Endothelial cell of umbilical vein (primary cell): ENCODE measurements around the gene CACNA1B. TPM values are rescaled to one million over a fixed set of nuclear protein-coding genes. Genes with fewer than 3 reads are reported as not detected.

ENCODE experiments used
- BruUV-seq: library from RNA; stranded (reverse); fragments of 400-500 nt; replicated peaks from 2 replicates; lab custom pipeline; 2021; lab: Mats Ljungman, UMichigan
- CTCF ChIA-PET: fragments of 300-600, 350-600 bp; sonication (Branson Sonifier 250); formaldehyde crosslinking; loops from one replicate; lab custom pipeline; 2021; ENCODE audit warnings: antibody characterized with exemption, inconsistent platforms; lab: Charles Lee
- POLR2A ChIA-PET: fragments of 300-600, 350-600 bp; sonication (Branson Sonifier 250); formaldehyde crosslinking; loops from one replicate; lab custom pipeline; 2021; ENCODE audit warnings: antibody characterized with exemption, inconsistent platforms; lab: Charles Lee
- DNase-seq: peaks from one replicate; pipeline ENCODE4 v3.0.0-alpha.2; 2011; ENCODE audit warnings: low read depth, low spot score
- FAIRE-seq: peaks from 2 replicates; lab custom pipeline; 2011; peaks lifted over from hg19 to GRCh38; lab: Jason Lieb, UNC
- H2AFZ ChIP-seq: 2 replicates; pipeline ENCODE4 v1.6.0; 2012; ENCODE audit warnings: low read depth, low read length, control low read depth, inconsistent platforms
- H3K27ac ChIP-seq: 2 replicates; pipeline ENCODE4 v1.5.1; 2011; ENCODE audit warnings: low read depth, mild to moderate bottlenecking, control low read depth, low read length, moderate library complexity; ENCODE audit not compliant: insufficient read depth
- H3K27me3 ChIP-seq, 2 experiments: 2 replicates each; pipeline versions ENCODE4 v1.6.0 to v1.6.1; 2011; ENCODE audit warnings: low read length in 2 of 2, mixed read lengths in 1 of 2; ENCODE audit not compliant: control insufficient read depth in 2 of 2, insufficient read depth in 2 of 2
- H3K36me3 ChIP-seq, 2 experiments: 2 replicates in 1 of 2; 3 replicates in 1 of 2; pipeline ENCODE4 v1.5.1; 2011; ENCODE audit warnings: low read length in 2 of 2, mild to moderate bottlenecking in 1 of 2, moderate library complexity in 1 of 2; ENCODE audit not compliant: control insufficient read depth in 2 of 2, insufficient read depth in 2 of 2; ENCODE audit errors: extremely low read depth in 1 of 2
- H3K4me1 ChIP-seq: 3 replicates; pipeline ENCODE4 v1.5.1; 2011; ENCODE audit warnings: mild to moderate bottlenecking, low read length; ENCODE audit not compliant: control insufficient read depth, insufficient read depth; ENCODE audit errors: extremely low read depth
- H3K4me2 ChIP-seq: 2 replicates; pipeline ENCODE4 v1.6.1; 2011; ENCODE audit warnings: low read length, control low read depth, mixed read lengths; ENCODE audit not compliant: insufficient read depth
- H3K4me3 ChIP-seq, 3 experiments: fragments of 200-600 bp in 1 of 3; sonication (generic), shearing (Covaris generic) in 1 of 3; replicated peaks in 1 of 3; 2 replicates each; pipeline ENCODE4 v1.5.1; 2011 to 2016; ENCODE audit warnings: control low read depth in 3 of 3, low read length in 3 of 3, mild to moderate bottlenecking in 2 of 3, inconsistent platforms in 1 of 3, low read depth in 1 of 3, moderate library complexity in 1 of 3; ENCODE audit not compliant: insufficient read depth in 1 of 3
- H3K79me2 ChIP-seq: 2 replicates; pipeline ENCODE4 v1.6.0; 2012; ENCODE audit warnings: low read length, inconsistent platforms; ENCODE audit not compliant: control insufficient read depth, insufficient read depth
- H3K9ac ChIP-seq: replicated peaks from 2 replicates; pipeline ENCODE3; 2011; ENCODE audit warnings: low read length, control low read depth; ENCODE audit not compliant: insufficient read depth; ENCODE audit errors: extremely low read depth
- H3K9me1 ChIP-seq: replicated peaks from 3 replicates; pipeline ENCODE4 v1.6.0; 2011; ENCODE audit warnings: mild to moderate bottlenecking, low read length; ENCODE audit not compliant: control insufficient read depth, insufficient read depth; ENCODE audit errors: extremely low read depth
- H3K9me3 ChIP-seq: replicated peaks from 2 replicates; pipeline ENCODE4 v1.5.1; 2012; ENCODE audit warnings: low read length, inconsistent platforms; ENCODE audit not compliant: control insufficient read depth, insufficient read depth
- H4K20me1 ChIP-seq: replicated peaks from 2 replicates; pipeline ENCODE3; 2011; ENCODE audit warnings: mild to moderate bottlenecking, low read length; ENCODE audit not compliant: control insufficient read depth, insufficient read depth; ENCODE audit errors: extremely low read depth
- EZH2 ChIP-seq: IDR thresholded peaks from 2 replicates; pipeline ENCODE4 v1.6.1; 2012; ENCODE audit warnings: borderline replicate concordance, low read depth, mild to moderate bottlenecking, moderate library complexity, low read length, inconsistent platforms; ENCODE audit not compliant: severe bottlenecking
- FOS ChIP-seq: IDR thresholded peaks from 2 replicates; pipeline ENCODE4 v1.6.1; 2011; ENCODE audit warnings: mild to moderate bottlenecking, low read length, moderate library complexity, borderline replicate concordance; ENCODE audit not compliant: insufficient read depth
- GATA2 ChIP-seq: IDR thresholded peaks from 2 replicates; pipeline ENCODE4 v1.7.0; 2011; ENCODE audit warnings: low read depth, mild to moderate bottlenecking, moderate library complexity, mixed read lengths, low read length; ENCODE audit not compliant: insufficient read length, insufficient read depth
- JUN ChIP-seq: IDR thresholded peaks from 2 replicates; pipeline ENCODE4 v1.6.1; 2011; ENCODE audit warnings: borderline replicate concordance, low read depth; ENCODE audit not compliant: insufficient read length, insufficient read depth
- MYC ChIP-seq: IDR thresholded peaks from one replicate; pipeline ENCODE4 v1.6.1; 2011; ENCODE audit warnings: mild to moderate bottlenecking, low read depth, low read length
- POLR2A ChIP-seq: IDR thresholded peaks from 2 replicates; pipeline ENCODE4 v1.6.1; 2012; ENCODE audit warnings: low read depth, mild to moderate bottlenecking, control low read depth, low read length
- POLR2AphosphoS5 ChIP-seq: IDR thresholded peaks from 2 replicates; pipeline ENCODE4 v1.6.1; 2012; ENCODE audit warnings: low read depth, mild to moderate bottlenecking, control low read depth, low read length, moderate library complexity; ENCODE audit not compliant: insufficient read depth
- dilution Hi-C: fragments of 300-500 bp; cut with MboI; formaldehyde crosslinking; loops from one replicate; pipeline ENCODE4 v1.15.0; 2019; ENCODE audit warnings: low sequenced_read_pairs; ENCODE audit not compliant: extremely low pct_ligation_motif_present
- intact Hi-C: fragments of 100-400 bp; cut with micrococcal nuclease; formaldehyde crosslinking; loops from one replicate; pipeline ENCODE4 v1.10.0; 2022
- polyA plus RNA-seq, 4 experiments: library from polyadenylated mRNA; depleted of rRNA in 3 of 4; stranded (reverse) in 3 of 4; unstranded in 1 of 4; fragments of >200 nt; gene quantifications; 2 replicates each; pipeline versions ENCODE4 v1.2.1 to v1.2.3, GENCODE V29; 2011 to 2012; ENCODE audit warnings: missing spikeins in 1 of 4
- total RNA-seq: library from RNA; stranded (reverse); gene quantifications from 2 replicates; pipeline ENCODE4 v1.2.3, GENCODE V29; 2021
- TF ChIP-seq, protein P1 (sequence below), 2 donors: IDR thresholded peaks; 1 replicate in 1 of 2; 2 replicates in 1 of 2; pipeline ENCODE4 v1.5.1; 2011; ENCODE audit warnings: low read length in 2 of 2, mild to moderate bottlenecking in 2 of 2, moderate library complexity in 2 of 2, control low read depth in 1 of 2, inconsistent platforms in 1 of 2, low read depth in 1 of 2; ENCODE audit not compliant: insufficient read depth in 1 of 2; ENCODE audit errors: extremely low read depth in 1 of 2
- TF ChIP-seq, protein P2 (sequence below): IDR thresholded peaks from 2 replicates; pipeline ENCODE4 v1.6.1; 2011; ENCODE audit not compliant: insufficient read depth, insufficient read length

CACNA1B gene
- total and polyA plus RNA-seq, 2 donors (not counting 3 experiments of a cell fraction or from before 2014, with no cell fraction given) = 0.11 to 0.41 TPM

DNA sequence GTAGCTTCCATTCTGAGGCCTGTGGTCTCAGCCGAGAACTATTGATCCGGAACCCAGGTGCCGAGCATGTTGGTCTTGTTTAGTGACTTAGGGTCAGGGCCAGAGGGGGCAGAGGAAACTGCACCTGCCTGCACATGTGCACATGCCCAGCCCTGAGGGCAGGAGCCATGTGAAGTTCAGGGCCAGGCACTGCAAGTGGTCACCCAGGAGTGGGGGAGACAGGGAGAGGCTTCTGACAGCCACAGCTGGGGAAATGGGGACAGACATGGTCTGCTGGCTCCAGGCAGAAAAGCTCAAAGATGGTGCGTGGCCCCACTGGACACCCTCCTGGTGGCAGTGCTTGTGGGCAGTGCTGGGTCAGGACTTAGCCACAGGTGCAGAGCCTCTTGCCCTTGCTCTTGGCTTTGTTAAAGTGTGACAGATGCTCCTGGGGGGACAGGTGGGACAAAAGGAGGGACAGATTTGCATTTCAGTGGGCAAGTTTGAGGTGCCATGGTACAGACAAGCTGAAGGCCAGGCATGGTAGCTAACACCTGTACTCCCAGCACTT lies 134.4 kb downstream of the CACNA1B start:
- Histone ChIP-seq H3K9me1 (no peaks in the 10 kb centered on the region), H3K36me3 (no peaks in the 10 kb centered on the region), H3K27ac (no peak overlapping the region), H3K9me3 (no peaks in the 10 kb centered on the region), H3K27me3 (no peaks in the 10 kb centered on the region), H4K20me1 (no peaks in the 10 kb centered on the region), H3K9ac (no peak overlapping the region), H3K4me2 (no peak overlapping the region), H3K4me3 (no peak overlapping the region), H3K4me1 (no peaks in the 10 kb centered on the region), H3K79me2 (no peaks in the 10 kb centered on the region), H2AFZ (no peak overlapping the region)
- BruUV-seq = no TSS peak
- TF ChIP-seq, protein P1, sequence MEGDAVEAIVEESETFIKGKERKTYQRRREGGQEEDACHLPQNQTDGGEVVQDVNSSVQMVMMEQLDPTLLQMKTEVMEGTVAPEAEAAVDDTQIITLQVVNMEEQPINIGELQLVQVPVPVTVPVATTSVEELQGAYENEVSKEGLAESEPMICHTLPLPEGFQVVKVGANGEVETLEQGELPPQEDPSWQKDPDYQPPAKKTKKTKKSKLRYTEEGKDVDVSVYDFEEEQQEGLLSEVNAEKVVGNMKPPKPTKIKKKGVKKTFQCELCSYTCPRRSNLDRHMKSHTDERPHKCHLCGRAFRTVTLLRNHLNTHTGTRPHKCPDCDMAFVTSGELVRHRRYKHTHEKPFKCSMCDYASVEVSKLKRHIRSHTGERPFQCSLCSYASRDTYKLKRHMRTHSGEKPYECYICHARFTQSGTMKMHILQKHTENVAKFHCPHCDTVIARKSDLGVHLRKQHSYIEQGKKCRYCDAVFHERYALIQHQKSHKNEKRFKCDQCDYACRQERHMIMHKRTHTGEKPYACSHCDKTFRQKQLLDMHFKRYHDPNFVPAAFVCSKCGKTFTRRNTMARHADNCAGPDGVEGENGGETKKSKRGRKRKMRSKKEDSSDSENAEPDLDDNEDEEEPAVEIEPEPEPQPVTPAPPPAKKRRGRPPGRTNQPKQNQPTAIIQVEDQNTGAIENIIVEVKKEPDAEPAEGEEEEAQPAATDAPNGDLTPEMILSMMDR (IDR thresholded peaks at IDR 0.05; ENCODE audit: extremely low read depth in 1 of 2, insufficient read depth in 1 of 2, low read depth in 1 of 2, low read length in 2 of 2) = no peak
- TF ChIP-seq EZH2 = no peak
- TF ChIP-seq POLR2AphosphoS5 = no peak
- TF ChIP-seq, protein P2, sequence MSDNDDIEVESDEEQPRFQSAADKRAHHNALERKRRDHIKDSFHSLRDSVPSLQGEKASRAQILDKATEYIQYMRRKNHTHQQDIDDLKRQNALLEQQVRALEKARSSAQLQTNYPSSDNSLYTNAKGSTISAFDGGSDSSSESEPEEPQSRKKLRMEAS = no peak
- no peak for TF ChIP-seq JUN
- TF ChIP-seq GATA2 = no peak
- no peak for TF ChIP-seq POLR2A
- no peak for TF ChIP-seq FOS
- TF ChIP-seq MYC = no peak
- intact Hi-C loops = no loop called here
- DNase-seq (no peak), FAIRE-seq (no peak)
- CTCF ChIA-PET = no interaction called here
- POLR2A ChIA-PET = no interaction called here
- dilution Hi-C loops = no loop called here
